Fibroblast of the aortic adventitia (primary cell): Measurements from ENCODE around the gene MVD. TPM values are rescaled to one million over a fixed set of nuclear protein-coding genes. Genes with fewer than 3 reads are reported as not detected.

Experiments used
- DNase-seq: peaks from one replicate; pipeline ENCODE4 v3.0.0-alpha.2; 2010; ENCODE audit warnings: low read depth
- H3K4me3 ChIP-seq: 2 replicates; pipeline ENCODE4 v1.5.1; 2011; ENCODE audit warnings: low read depth, mild to moderate bottlenecking, control low read depth, low read length, moderate library complexity
- CTCF ChIP-seq: IDR thresholded peaks from 2 replicates; pipeline ENCODE4 v1.5.1; 2011; ENCODE audit warnings: mild to moderate bottlenecking, low read length, control low read depth, inconsistent platforms; ENCODE audit not compliant: insufficient read depth
- total RNA-seq: library from RNA; depleted of rRNA; stranded (reverse); fragments of >200 nt; gene quantifications from 2 replicates; pipeline ENCODE4 v1.2.3, GENCODE V29; 2012; ENCODE audit warnings: low replicate concordance

MVD gene
- total RNA-seq, 1 donor: 24.4 TPM

- DNase-seq: no peak
- no peak overlapping the region for H3K4me3 ChIP-seq
- no peak for TF ChIP-seq CTCF
These were observed 30.0 kb upstream of the MVD start for GRCh38 chr16:88692861-88693260.

GRCh38 chr16:88691924-88692560 is 29.2 kb upstream of the MVD start:
- no peak for TF ChIP-seq CTCF
- DNase-seq: no peak

DNA sequence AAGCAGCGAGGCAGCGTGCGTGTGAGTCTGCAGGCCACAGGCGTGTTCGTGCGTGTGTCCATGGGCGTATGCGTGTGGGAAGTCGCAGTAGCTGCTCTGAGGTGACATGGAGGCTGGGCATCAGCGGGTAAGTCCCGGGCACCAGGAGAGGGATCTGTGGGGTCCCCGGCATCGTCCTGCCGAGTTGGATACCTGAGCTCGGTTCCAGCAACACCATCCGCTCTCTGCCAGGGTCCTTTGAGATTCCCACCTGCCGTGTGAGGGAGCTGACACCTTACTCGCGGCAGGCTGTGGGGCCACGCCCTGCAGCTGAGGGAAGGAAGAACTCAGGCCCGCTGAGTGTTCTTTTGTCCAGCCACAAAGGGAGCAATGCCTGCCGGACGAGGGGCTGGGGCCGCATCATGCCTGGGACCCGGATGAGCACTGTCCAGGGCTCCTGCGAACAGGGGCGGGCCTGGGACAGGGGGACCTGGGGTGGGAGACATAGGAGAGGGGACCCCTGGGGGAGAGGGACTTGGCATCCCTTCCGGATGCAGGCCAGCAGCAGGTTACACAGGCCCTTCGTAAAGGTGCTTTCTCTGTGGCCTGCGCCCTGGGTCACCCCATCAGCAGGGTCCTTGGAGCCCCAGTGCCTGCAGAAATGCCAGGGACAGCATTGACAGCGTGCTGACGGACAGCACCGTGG is 28.4 kb upstream of the MVD start:
- TF ChIP-seq CTCF: no peak
- no peak overlapping the region for H3K4me3 ChIP-seq
- DNase-seq: no peak

More at GRCh38 chr16:88691924-88692560, 29.2 kb upstream of the MVD start:
- no peak overlapping the region for H3K4me3 ChIP-seq

DNA sequence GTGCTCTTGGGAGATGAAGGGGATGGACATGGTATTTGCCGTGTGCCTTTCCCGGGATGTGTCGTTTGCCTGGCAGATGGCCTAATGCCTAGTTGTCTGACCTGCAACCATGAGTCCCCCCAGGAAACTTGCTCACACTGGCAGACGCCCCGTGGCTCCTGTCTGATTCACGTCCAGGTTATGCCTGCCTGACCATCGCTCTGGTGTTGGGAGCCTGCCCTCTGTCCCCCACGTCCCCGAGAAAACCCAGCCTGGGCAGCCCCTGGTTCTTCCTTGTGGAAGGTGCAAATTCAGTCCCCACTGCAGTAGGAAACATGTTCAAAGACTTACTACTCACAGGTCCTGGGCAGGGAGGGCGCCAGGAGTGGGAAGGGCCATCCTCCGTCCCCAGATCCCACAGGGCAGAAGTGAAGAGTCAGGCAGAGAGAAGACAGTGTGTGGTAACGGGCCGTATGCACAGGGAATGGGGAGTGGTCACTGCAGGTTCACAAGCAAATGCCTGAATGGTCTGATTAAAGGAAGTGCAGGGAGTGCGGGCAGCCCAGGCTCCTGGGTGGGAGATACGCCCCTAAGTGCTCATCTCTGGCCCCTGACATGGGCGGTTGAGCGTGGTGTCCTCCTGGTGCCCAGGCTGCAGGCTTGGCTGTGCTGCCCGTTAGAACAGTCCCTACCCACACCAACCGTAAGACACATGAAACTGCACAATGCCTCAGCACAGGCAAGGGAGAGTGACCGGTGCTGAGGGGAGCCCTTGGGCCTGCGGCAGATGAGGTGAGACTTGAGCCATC is 27.6 kb upstream of the MVD start:
- no peak overlapping the region for H3K4me3 ChIP-seq
- DNase-seq: no peak
- no peak for TF ChIP-seq CTCF

DNA sequence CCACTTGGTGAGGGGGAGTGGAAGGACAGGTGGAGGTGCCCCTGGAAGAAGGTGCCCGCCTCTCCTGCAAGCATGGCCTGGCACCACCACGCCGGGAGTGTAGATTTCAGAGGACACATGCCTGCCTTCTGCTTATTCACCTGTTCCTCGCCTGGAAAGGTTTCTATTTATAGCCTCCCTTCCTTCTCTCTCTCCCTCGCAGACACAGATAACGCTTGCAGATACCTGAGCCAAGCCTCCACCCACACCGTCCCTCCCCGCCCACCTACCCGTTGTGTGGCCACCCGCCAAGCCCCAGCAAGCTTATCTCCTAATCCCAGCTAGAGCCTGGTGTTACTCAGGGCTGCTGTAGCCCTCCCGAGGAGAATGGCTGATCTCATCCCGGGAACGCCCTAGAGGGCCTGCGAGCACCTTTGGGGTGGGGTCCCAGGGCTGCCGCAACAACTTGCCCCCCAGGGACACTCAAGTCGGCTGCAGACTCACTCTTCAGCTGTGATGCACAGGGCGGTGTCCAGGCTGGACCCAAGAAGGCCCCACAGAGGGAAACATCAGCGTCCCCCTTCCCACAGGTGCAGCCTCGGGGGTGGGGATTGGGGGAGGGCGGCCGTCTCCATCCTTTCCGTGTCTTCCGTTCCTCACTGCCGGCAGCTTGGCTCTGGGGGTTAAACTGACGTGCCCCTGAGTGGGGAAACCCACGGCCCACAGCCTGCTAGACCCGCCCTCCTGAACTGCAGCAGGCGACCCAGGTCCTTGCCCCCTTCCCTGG is 25.3 kb upstream of the MVD start:
- H3K4me3 ChIP-seq: no peak overlapping the region
- no peak for TF ChIP-seq CTCF
- DNase-seq: no peak

GRCh38 chr16:88687676-88688012 is 24.8 kb upstream of the MVD start:
- DNase-seq: no peak
- no peak for TF ChIP-seq CTCF
- no peak overlapping the region for H3K4me3 ChIP-seq
